Activated T-cell treated with anti-CD3 and anti-CD28 coated beads for 48 hours (primary cell): ENCODE measurements around the gene LRRC27.
"Not testable (repeated sequence)": the region's sequence is repeated elsewhere in the genome, so short reads cannot be mapped to it uniquely, and the experiment has no call there.

ENCODE experiments used
- DNase-seq: peaks from one replicate; pipeline ENCODE4 v3.0.0-alpha.2; 2020; ENCODE audit warnings: low read depth

Gene LRRC27

GRCh38 chr10:132374612-132375011 is 42.6 kb downstream of the LRRC27 start:
- DNase-seq = no peak

- no peak for DNase-seq
Observed at GRCh38 chr10:132375116-132375794, 43.3 kb downstream of the LRRC27 start.

- DNase-seq = no peak
Observed at GRCh38 chr10:132375795-132376297, 43.9 kb downstream of the LRRC27 start.

- no peak for DNase-seq
Observed at GRCh38 chr10:132376394-132376851, 44.4 kb downstream of the LRRC27 start.

- no peak for DNase-seq
Observed at GRCh38 chr10:132377326-132377725, 45.3 kb downstream of the LRRC27 start.

- not testable (repeated sequence) for DNase-seq
Observed at GRCh38 chr10:132379026-132379425, 47.0 kb downstream of the LRRC27 start.

GRCh38 chr10:132380986-132381385 is 49.0 kb downstream of the LRRC27 start:
- not testable (repeated sequence) for DNase-seq

GRCh38 chr10:132381741-132382140 is 49.7 kb downstream of the LRRC27 start:
- no peak for DNase-seq

- no peak for DNase-seq
Observed at GRCh38 chr10:132382231-132382922, 50.4 kb downstream of the LRRC27 start.

GRCh38 chr10:132383101-132383500 is 51.1 kb downstream of the LRRC27 start:
- DNase-seq = no peak

- no peak for DNase-seq
Observed at GRCh38 chr10:132383751-132384196, 51.8 kb downstream of the LRRC27 start.

- DNase-seq = no peak
Observed at GRCh38 chr10:132384618-132385388, 52.8 kb downstream of the LRRC27 start.

GRCh38 chr10:132385389-132385667 is 53.3 kb downstream of the LRRC27 start:
- DNase-seq = no peak

GRCh38 chr10:132385721-132386418 is 53.9 kb downstream of the LRRC27 start:
- no peak for DNase-seq

GRCh38 chr10:132386419-132386831 is 54.4 kb downstream of the LRRC27 start:
- no peak for DNase-seq

GRCh38 chr10:132386896-132387295 is 54.9 kb downstream of the LRRC27 start:
- DNase-seq = not testable (repeated sequence)

- peak; percentile 66 for DNase-seq
Observed at GRCh38 chr10:132387764-132388210, 55.8 kb downstream of the LRRC27 start.

- no peak for DNase-seq
Observed at GRCh38 chr10:132388891-132389432, 57.0 kb downstream of the LRRC27 start.

- DNase-seq = no peak
Observed at GRCh38 chr10:132389433-132390169, 57.6 kb downstream of the LRRC27 start.

GRCh38 chr10:132390170-132390920 is 58.4 kb downstream of the LRRC27 start:
- DNase-seq = no peak
